ENCODE data around the gene INTS1.

The INTS1 gene

GRCh38 chr7:1489336-1489735 lies 14.9 kb downstream of the INTS1 start:
- DNase-seq (ENCODE audit: low spot score), result no peak

GRCh38 chr7:1488016-1488415 lies 16.2 kb downstream of the INTS1 start:
- no peak for DNase-seq (ENCODE audit: low spot score)

- DNase-seq (ENCODE audit: low spot score), result no peak
These were observed 16.7 kb downstream of the INTS1 start for GRCh38 chr7:1487466-1487865.

- DNase-seq (ENCODE audit: low spot score), result no peak
These were observed 17.6 kb downstream of the INTS1 start for GRCh38 chr7:1486571-1486970.

GRCh38 chr7:1485156-1485555 lies 19.0 kb downstream of the INTS1 start:
- DNase-seq (ENCODE audit: low spot score), result no peak

GRCh38 chr7:1484569-1484968 lies 19.6 kb downstream of the INTS1 start:
- no peak for DNase-seq (ENCODE audit: low spot score)

- DNase-seq (ENCODE audit: low spot score), result no peak
These were observed 20.4 kb downstream of the INTS1 start for GRCh38 chr7:1483536-1484505.

- no peak for DNase-seq (ENCODE audit: low spot score)
These were observed 21.1 kb downstream of the INTS1 start for GRCh38 chr7:1483079-1483478.

- no peak for DNase-seq (ENCODE audit: low spot score)
These were observed 22.9 kb downstream of the INTS1 start for GRCh38 chr7:1481300-1481699.

- DNase-seq (ENCODE audit: low spot score), result no peak
These were observed 23.5 kb downstream of the INTS1 start for GRCh38 chr7:1480670-1481069.

- DNase-seq (ENCODE audit: low spot score), result no peak
These were observed 24.9 kb downstream of the INTS1 start for GRCh38 chr7:1479287-1479686.

GRCh38 chr7:1478480-1478879 lies 25.7 kb downstream of the INTS1 start:
- DNase-seq (ENCODE audit: low spot score), result no peak

GRCh38 chr7:1476859-1477258 lies 27.3 kb downstream of the INTS1 start:
- DNase-seq (ENCODE audit: low spot score), result no peak

- no peak for DNase-seq (ENCODE audit: low spot score)
These were observed 28.2 kb downstream of the INTS1 start for GRCh38 chr7:1475991-1476390.

- no peak for DNase-seq (ENCODE audit: low spot score)
These were observed 28.8 kb downstream of the INTS1 start for GRCh38 chr7:1475393-1475792.

- DNase-seq (ENCODE audit: low spot score), result no peak
These were observed 29.5 kb downstream of the INTS1 start for GRCh38 chr7:1474736-1475135.

- peak; percentile 82 for DNase-seq (ENCODE audit: low spot score)
These were observed 30.2 kb downstream of the INTS1 start for GRCh38 chr7:1473864-1474512.

GRCh38 chr7:1470901-1471300 lies 33.3 kb downstream of the INTS1 start:
- DNase-seq (ENCODE audit: low spot score), result no peak

- no peak for DNase-seq (ENCODE audit: low spot score)
These were observed 35.4 kb downstream of the INTS1 start for GRCh38 chr7:1468643-1469298.

GRCh38 chr7:1468203-1468602 lies 36.0 kb downstream of the INTS1 start:
- DNase-seq (ENCODE audit: low spot score), result no peak

GRCh38 chr7:1466524-1467271 lies 37.5 kb downstream of the INTS1 start:
- no peak for DNase-seq (ENCODE audit: low spot score)

- no peak for DNase-seq (ENCODE audit: low spot score)
These were observed 39.5 kb downstream of the INTS1 start for GRCh38 chr7:1464694-1465093.

Data from COLO829 (cell line).